NCI-H748 treated with DMSO at 0.1 percent for 48 hours (cell line): ENCODE data around the gene ZNF84.

ENCODE experiments used
- DNase-seq: peaks from one replicate; lab custom pipeline; 2025; lab: John Stamatoyannopoulos, UW

Gene ZNF84

GRCh38 chr12:133037207-133038005 lies at the start of gene ZNF84:
Gene ZNF84 (plus strand): TSS chr12:133037509. CDS start chr12:133041468, 3,959 bp downstream.
- peak; percentile 91 for DNase-seq

GRCh38 chr12:132998741-132999140 lies 38.6 kb upstream of the ZNF84 start:
- no peak for DNase-seq

DNA sequence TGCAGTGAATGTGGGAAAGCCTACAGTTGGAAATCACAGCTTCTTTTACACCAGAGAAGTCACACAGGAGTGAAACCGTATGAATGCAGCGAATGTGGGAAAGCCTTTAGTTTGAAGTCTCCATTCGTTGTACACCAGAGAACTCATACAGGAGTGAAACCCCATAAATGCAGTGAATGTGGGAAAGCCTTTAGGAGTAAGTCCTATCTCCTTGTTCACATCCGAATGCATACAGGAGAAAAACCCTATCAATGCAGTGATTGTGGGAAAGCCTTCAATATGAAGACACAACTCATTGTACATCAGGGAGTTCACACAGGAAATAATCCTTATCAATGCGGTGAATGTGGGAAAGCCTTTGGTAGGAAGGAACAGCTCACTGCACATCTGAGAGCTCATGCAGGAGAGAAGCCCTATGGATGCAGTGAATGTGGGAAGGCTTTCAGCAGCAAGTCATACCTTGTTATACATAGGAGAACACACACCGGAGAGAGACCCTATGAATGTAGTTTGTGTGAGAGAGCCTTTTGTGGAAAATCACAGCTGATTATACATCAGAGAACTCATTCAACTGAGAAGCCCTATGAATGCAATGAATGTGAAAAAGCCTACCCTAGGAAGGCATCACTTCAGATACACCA lies 26.5 kb upstream of the ZNF84 start:
- no peak for DNase-seq

- DNase-seq, result no peak
Measured at GRCh38 chr12:133023566-133023965, 13.7 kb upstream of the ZNF84 start.

DNA sequence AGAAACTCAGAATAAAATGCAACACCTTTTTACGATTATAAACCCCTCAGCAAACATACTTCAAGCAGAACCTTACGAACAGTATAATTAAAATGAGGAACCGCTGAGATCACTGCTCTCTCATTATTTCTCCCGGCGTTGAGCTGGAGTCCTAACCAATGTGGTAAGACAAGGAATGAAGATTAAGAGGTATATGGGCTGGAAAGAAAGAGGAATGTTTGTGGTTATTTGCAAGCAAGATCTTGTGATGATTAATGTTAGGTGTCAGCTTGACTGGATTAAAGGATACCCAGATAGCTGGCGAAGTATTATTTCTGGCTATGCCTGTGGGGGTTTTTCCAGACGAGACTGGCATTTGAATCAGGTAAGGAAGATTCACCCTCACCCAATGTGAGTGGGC lies 10.3 kb upstream of the ZNF84 start:
- no peak for DNase-seq

DNA sequence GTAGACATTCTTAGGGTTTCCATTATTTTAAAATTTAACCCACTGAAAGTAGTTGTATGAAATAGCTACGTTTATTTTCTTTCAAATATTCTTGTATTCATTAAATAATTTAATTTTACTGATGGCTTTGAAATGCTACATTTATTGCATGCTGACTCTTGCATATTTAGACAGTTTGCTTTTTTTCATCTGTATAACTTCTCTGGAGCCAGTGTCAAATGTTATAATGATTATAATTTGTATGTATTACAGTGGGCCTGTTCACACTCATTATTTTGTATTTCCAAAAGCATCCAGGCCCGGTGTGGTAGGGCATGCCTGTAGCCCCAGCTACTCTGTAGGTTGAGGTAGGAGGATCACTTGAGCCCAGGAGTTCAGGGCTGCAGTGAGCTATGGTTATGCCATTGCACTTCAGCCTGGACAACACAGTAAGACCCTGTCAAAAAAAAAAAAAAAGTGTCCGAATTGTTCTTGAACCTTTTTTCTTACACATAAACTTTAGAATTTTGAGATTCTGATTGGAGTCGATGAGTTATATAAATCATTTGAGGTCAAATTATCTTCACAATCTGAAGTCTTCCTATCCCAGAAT lies 905 bp downstream of the ZNF84 start:
- no peak for DNase-seq

DNA sequence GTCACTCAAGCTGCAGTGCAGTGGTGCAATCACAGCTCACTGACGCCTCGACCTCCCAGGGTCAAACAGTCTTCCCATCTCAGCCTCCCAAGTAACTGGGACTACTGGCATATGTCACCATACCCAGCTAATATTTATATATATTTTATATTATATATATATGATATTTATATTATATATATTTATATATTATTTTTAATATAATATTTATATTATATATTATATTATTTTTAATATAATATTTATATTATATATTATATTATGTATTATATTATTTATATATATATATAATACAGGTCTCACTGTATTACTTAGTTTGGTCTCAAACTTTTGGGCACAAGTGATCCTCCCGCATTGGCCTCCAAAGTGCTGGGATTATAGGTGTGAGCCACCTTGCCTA lies 9.4 kb downstream of the ZNF84 start:
- DNase-seq, result no peak

DNA sequence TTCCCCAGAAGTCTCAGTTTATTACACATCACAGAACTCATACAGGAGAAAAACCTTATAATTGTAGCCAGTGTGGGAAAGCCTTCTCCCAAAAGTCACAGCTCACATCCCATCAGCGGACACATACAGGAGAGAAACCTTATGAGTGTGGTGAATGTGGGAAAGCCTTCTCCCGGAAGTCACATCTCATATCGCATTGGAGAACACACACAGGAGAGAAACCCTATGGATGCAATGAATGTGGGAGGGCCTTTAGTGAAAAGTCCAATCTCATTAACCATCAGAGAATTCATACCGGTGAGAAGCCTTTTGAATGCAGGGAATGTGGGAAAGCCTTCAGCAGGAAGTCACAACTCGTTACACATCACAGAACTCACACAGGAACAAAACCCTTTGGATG lies 20.1 kb downstream of the ZNF84 start:
- no peak for DNase-seq

- no peak for DNase-seq
Measured at GRCh38 chr12:133058203-133059113, 21.1 kb downstream of the ZNF84 start.

- DNase-seq, result no peak
Measured at GRCh38 chr12:133061954-133062353, 24.6 kb downstream of the ZNF84 start.

DNA sequence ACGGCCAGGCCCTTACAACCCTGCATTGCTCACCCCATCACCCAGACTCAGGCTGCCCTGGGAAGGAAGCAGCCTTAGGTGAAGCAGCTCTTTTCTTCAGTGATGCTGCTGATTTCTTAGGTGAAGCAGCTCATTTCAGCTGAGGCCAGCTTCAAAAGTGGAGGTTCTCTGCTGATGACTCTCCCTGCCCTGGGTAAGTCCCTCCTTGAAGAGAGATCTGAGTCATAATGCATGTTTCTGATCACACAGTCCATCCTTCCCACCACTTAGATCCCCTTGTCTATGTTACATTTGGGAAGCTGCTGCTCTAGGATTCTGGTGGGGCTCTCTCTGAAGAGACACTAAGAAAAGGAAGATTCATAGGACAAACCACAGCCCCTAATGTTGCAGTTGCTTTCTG lies 26.2 kb downstream of the ZNF84 start:
- no peak for DNase-seq

DNA sequence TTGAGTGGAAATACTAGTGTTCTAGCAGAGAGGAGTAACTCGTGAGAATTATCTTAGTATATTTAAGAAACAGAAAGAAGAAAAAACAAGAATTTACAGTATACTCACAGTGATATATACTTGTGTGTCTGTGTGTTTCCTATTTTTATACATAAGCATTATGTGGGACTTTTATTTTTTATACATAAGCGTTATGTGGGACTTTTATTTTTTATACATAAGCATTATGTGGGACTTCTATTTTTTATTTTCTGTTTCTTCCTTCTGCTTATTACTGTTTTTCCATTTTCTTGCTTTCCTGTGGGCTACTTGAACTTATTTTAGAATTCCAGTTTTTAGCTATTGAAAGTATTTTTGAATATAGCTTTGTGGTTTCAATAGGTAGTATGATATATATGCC lies 36.5 kb downstream of the ZNF84 start:
- DNase-seq, result no peak

- peak; percentile 98 for DNase-seq
Measured at GRCh38 chr12:133080026-133080367, 42.7 kb downstream of the ZNF84 start.

GRCh38 chr12:133080368-133081158 lies 43.3 kb downstream of the ZNF84 start, which contains the start of gene ZNF140:
Gene ZNF140 (plus strand): TSS chr12:133080923. CDS start chr12:133081321, 398 bp downstream.
- peak; percentile 96 for DNase-seq

DNA sequence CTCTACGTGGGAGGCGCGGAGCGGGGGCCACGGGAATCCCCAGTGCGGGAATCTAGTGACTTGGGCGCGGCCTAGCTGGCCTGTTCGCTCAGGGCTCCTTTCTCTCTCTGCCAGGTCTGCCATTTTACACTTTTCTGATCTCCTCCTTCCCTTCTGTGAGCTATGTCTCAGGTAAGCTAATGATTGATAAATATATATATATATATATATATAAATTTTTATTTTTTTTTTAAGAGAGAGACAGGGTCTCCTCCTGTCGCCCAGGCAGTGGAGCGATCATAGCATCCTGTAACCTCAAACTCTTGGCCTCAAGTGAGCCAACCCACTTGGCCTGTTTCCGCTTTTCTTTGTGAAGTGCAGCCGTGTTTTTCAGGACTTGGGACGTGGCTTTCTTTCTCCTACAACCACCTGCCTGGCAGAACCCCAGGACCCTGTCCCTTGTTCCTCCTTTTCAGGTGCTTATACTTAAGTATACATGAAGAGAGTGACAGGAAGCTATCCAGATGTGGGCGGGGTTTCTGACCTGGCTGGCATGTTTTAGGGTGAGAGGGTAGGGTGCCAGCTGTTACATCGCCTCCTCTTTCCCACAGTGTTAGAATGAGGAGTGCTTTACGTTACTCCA lies 44.0 kb downstream of the ZNF84 start:
- peak; percentile 65 for DNase-seq

GRCh38 chr12:133083345-133083744 lies 46.0 kb downstream of the ZNF84 start:
- DNase-seq, result no peak

DNA sequence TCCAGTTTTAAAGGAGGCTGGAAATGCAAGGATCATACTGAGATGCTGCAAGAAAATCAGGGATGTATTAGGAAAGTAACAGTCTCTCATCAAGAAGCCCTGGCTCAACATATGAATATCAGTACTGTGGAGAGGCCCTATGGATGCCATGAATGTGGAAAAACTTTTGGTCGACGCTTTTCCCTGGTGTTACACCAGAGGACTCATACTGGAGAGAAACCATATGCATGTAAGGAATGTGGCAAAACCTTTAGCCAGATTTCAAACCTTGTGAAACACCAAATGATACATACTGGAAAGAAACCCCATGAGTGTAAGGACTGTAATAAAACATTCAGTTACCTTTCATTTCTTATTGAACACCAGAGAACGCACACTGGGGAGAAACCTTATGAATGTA lies 68.3 kb downstream of the ZNF84 start:
- DNase-seq, result no peak

GRCh38 chr12:133106253-133106652 lies 68.9 kb downstream of the ZNF84 start:
- no peak for DNase-seq

GRCh38 chr12:133107121-133107520 lies 69.8 kb downstream of the ZNF84 start:
- no peak for DNase-seq

GRCh38 chr12:133108150-133108549 lies 70.8 kb downstream of the ZNF84 start:
- DNase-seq, result no peak
